DMS153 treated with DMSO at 0.1 percent for 48 hours (cell line): ENCODE results near the gene CYTH4.
"Not testable (repeated sequence)": the region's sequence is repeated elsewhere in the genome, so short reads cannot be mapped to it uniquely, and the experiment has no call there.

Experiments used
- DNase-seq: peaks from one replicate; lab custom pipeline; 2025; ENCODE audit not compliant: unreplicated experiment; lab: John Stamatoyannopoulos, UW

CYTH4 gene

GRCh38 chr22:37248251-37248650, 34.1 kb upstream of the CYTH4 start:
- no peak for DNase-seq

DNA sequence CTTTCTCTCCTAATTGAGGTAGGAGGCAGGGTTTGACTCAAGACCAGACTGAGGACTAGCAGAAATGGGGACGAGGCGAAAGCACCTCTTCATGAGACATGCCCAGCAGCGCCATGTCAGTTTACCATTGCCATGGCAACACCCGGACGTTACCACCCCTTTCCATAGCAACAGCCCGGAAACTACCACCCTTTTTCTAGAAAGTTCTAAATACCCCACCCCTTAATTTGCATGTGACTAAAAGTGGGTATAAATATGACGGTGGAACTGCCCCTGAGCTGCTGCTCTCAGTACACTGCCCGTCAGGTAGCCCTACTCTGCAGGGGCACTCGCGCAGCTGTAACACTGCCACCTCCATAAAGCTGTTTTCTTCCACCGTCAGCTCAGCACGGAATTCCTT, 32.3 kb upstream of the CYTH4 start:
- no peak for DNase-seq

DNA sequence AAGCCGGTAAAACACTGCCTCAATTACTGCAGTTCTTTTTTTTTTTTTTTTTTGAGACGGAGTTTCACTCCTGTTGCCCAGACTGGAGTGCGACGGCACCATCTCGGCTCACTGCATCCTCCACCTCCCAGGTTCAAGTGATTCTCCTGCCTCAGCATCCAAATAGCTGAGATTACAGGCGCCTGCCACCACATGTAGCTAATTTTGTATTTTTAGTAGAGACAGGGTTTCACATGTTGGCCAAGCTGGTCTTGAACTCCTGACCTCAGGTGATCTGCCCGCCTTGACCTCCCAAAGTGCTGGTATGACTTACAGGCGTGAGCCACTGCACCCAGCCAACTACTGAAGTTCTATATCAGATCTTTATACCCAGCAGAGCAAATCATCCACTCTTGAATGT, 30.5 kb upstream of the CYTH4 start:
- DNase-seq, result not testable (repeated sequence)

- DNase-seq, result no peak
Measured at GRCh38 chr22:37253126-37253660, 29.1 kb upstream of the CYTH4 start.

DNA sequence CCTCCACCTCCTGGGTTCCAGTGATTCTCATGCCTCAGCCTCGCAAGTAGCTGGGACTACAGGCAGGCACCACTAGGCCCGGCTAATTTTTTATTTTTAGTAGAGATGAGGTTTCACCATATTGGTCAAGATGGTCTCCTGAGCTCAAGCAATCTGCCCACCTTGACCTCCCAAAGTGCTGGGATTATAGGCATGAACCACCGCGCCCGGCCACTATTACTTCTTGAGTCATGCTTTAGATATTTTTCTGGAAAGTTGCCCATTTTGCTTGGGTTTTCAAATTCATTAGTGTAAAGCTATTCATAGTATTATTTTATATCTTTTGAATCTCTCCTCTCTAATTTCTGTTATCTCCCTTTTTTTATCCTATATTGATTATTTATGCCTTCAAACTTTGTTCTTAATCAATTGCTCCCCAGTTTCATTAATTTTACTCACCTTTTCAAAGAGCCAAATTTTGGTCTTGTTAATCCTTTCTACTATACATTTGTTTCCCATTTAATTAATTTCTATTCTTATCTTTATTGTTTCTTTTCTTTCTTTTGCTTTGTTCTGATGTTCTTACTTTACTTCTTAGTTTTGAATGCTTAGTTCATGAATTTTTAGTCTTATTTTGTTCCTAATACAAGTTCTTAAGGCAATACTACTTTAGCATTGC, 28.0 kb upstream of the CYTH4 start:
- DNase-seq, result no peak

- no peak for DNase-seq
Measured at GRCh38 chr22:37254867-37255233, 27.5 kb upstream of the CYTH4 start.

DNA sequence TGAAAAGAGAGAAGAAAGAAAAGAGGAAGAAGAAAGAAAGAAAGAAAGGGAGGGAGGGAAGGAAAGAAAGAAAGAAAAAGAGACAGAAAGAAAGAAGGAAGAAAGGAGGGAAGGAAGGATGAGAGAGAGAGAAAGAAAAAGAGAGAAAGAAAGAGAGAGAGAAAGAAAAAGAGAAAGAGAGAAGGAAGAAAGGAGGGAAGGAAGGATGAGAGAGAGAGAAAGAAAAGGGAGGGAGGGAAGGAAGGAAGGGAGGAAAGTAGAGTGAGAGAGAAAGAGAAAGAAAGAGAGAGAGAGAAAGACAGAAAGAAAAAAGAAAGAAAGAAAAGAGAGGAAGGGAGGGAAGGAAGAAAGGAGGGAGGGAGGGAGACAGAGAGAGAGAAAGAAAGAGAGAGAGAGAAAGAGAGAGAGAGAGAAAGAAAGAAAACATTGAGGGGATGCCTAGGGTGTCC, 26.7 kb upstream of the CYTH4 start:
- DNase-seq, result no peak

- no peak for DNase-seq
Measured at GRCh38 chr22:37256075-37256726, 26.1 kb upstream of the CYTH4 start.

- no peak for DNase-seq
Measured at GRCh38 chr22:37258005-37258752, 24.1 kb upstream of the CYTH4 start.

- no peak for DNase-seq
Measured at GRCh38 chr22:37258753-37259401, 23.4 kb upstream of the CYTH4 start.

- no peak for DNase-seq
Measured at GRCh38 chr22:37259540-37260029, 22.7 kb upstream of the CYTH4 start.

DNA sequence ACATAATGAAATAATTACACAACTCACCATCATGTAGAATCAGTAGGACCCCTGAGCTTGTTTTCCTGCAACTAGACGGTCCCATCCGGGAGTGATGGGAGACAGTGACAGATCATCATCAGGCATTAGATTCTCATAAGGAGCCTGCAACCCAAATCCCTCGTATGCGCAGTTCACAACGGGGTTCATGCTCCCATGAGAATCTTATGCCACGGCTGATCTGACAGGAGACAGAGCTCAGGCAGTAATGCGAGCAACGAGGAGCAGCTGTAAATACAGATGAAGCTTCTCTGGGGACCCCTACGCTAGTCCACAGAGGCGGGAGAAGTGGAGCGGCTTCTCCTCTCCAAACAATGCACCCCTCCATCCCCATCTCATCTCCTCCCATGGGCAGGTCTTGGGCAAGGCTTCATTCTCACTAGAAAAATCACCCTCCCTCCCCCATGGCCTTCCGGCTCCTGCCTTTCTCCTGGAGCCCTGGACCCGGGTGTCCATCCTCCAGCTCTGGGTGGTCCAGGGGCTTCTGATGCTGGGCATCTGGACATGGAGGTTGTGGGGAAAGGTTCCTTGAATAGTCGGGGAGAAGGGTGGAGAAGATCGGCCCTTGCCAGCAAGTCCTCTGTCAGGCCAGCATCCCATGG, 22.0 kb upstream of the CYTH4 start:
- no peak for DNase-seq

DNA sequence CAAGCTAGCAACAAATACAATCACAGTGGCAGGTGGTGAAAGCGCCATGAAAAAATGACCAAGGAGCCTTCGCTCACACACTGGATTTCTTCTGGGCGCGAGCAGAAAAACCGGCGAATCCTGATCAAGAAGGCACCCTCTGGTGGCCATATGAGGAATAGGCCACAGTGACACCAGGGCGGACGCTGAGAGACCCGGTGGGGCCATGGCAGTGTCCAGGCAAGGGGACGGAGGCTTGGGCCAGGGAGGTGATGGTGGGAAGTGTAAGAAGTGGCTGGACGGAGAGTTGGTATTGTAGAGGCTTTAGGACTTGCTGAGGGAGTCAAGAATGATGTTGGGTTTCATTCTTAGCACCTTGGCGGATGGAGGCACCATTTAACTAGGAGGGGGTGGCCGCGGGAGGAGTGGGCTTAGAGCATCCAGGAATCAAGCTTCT, 21.4 kb upstream of the CYTH4 start:
- peak; percentile 47 for DNase-seq

- no peak for DNase-seq
Measured at GRCh38 chr22:37262346-37262745, 20.0 kb upstream of the CYTH4 start.

DNA sequence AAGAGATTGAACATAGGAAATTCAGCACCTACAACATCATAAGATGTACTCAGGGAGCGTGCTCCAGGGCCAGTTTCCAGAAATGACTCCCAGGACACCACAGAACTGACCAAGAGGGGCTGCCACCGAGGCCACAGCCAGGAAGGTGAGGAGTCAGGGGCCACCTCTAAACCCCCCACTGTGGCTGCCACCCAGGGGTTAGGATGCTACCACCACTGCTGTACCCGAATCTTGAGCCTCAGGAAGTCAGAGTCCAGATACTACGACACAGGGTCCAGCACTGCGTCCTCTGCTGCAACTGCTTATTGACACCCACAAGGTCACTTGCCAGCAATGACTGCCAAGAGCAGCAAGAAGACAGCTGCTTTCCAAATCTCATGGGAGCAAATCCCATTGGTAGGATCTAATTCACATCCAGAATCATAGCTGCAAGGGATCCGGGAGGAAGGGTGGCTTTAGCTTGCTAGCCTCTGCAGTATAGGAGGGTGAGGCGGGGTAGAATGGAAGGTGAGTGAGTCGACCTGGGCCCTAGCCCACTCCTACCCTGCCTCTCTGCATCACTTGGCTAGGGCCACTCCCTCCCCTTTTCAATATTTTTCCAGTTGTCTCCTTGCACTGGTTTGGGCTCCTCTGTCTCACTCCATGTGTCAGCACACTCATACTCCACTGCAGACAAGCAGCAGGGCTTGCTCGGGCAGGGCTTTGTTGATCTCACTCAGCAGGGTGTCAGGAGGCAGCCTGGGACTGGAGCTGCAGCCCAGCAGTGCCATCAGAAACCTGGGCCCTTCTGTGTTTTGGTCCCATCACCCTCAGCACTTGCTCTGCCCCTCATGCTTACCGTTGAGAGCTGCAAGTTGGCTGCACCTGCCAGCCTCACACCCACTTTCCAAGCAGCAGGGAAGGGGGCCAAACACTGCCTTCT, 18.1 kb upstream of the CYTH4 start:
- no peak for DNase-seq

DNA sequence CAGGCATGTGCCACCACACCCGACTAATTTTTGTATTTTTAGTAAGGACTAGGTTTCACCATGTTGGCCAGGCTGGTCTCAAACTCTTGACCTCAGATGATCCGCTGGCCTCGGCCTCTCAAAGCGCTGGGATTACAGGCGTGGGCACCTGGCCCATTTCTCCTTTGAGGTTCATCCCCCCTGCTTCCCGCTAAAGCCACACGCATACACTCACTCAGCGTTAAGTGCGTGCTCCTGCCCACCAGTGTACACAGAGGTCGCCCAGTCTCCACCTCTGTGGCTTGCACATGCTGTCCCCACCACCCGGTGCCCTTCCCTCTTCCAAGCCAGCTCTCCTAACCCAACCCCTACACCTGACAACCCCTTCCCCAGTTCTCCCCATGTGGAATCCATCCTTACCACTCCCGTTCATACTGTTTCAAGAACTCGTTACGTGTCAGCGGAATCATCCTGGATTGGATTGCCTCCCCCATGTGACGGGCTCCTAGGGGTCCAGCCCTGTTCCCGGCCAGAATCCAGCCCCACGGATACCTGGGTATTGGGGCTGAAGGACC, 15.7 kb upstream of the CYTH4 start:
- DNase-seq, result no peak

DNA sequence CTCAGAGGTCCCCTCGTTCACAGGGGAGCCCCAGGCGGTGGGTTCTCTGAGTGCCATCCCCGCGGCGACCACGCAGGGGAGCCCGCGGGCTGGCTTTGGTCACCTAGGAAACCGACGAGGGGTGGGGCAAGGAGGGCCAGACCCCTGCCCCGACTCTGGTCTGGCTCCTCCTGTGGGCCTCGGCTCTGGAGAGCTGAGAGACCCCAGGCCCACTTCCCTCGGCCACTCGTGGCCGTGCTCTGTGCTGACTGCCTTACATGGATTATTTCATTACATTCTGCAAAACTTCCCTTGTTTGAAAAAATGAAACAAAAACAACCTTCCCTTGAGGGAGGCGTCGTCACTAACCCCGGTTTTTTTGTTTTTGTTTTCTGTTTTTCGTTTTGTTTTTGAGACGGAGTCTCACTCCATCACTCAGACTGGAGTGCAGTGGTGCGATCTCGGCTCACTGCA, 15.1 kb upstream of the CYTH4 start:
- no peak for DNase-seq

DNA sequence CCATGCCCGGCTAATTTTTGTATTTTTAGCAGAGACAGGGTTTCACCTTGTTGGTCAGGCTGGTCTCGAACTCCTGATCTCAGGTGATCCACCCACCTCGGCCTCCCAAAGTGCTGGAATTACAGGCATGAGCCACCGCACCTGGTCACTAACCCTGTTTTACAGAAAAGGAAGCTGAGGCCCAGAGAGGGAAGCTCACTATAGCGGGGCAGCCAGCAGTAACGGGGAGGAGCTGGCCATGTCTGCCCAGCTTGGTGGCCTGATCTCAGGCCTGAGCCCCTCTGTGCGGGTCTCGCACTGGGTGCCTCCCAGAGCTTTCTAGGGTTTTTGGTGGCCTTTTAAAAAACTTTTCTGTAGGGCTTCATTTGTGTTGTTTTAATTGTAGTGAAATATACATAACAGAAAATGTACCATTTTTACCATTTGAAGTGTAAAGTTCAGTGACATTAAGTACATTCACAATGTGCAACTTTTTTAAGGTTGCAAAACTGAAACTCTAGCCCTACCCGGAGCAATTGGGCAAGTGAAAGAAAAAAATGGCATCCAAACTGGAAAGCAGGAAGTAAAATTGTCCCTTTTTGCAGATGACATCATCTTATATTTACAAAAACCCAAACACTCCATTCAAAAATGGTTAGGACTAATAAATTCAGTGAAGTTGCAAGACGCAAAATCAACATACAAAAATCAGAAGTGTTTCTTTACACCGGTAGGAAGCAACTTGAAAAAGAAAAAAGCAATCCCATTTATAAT, 14.5 kb upstream of the CYTH4 start:
- no peak for DNase-seq
